Uterus (tissue), 2 donors: ENCODE measurements around the gene FAM114A2.

Experiments
- CTCF ChIP-seq, 4 experiments: fragments of 200-600 bp in 2 of 4; fragments of 450-650 bp in 2 of 4; sonication (generic) in 2 of 4; IDR thresholded peaks; one replicate each; pipeline ENCODE4 v1.5.1; 2016 to 2019; ENCODE audit warnings: antibody characterized with exemption in 4 of 4, mild to moderate bottlenecking in 2 of 4, moderate library complexity in 1 of 4
- POLR2A ChIP-seq, 2 donors: fragments of 450-650 bp; IDR thresholded peaks; one replicate each; pipeline ENCODE4 v1.6.1; 2016; ENCODE audit warnings: antibody characterized with exemption in 2 of 2, mild to moderate bottlenecking in 1 of 2, moderate library complexity in 1 of 2

DNA sequence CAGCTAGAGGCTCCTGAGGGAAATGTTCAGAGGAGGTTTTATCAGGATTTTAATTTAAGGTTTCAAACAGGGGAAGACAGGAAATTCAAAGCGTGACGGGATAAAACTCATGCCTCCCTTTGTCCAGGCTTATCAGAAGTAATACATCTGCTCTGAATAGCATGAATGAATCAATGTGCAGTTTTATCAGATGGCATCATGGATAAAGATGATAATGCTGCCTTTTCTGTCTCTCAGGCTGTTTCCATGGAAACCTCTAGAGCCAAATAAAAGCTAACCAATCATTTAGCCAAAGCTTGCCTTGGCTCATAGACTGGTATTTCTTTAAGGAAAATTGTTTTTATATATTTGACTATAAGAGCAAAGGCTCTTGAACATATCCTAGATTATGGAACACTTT, 16.5 kb upstream of the FAM114A2 start:
- TF ChIP-seq CTCF (IDR thresholded peaks at IDR 0.05) (no peak), POLR2A (IDR thresholded peaks at IDR 0.05) (no peak)
